COLO829 (cell line): ENCODE measurements around the gene CTSD.

Experiments used
- DNase-seq: peaks from one replicate; pipeline ENCODE4 v3.0.0; 2012; ENCODE audit warnings: low spot score

Gene CTSD

DNA sequence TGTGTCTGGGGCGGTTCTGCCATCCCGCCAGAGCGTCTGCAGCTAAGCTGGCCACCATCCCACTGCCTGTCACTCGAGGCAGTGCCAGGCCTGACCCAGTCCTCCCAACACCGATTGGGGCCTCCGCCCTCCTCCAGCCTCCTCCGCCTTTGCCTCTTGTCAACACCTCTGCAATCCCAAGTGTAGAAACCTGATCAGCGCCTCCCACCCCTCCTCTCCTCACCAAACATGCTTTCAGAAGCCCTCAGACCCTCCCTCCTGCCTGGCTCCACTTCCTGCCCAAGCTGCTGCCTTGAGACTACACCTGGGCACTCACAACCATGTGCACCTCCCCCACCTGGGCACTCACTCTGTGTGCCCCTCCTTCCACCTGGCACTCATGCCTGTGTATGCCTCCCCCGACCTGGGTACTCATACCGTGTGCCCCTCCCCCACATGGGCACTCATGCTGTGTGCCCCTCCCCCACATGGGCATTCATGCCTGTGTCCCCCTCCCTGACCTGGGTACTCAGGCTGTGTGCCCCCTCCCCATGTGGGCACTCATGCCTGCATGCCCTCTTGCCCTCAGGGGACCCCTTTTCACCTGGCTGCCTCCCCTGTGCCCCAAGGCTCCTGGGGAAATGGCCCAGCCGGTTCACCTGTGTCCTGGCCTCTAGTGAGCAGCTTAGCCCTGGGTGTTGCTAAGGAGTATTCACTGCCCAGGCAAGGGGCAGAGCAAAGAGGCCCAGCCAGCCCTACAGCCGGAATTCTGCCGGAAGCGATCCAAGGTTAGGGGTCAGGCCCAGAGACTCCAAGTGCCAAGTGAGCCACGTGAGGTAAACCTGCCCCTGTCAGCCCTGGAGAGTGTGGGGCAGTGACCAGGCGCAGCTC, 7.8 kb downstream of the CTSD start:
- DNase-seq: no peak

DNA sequence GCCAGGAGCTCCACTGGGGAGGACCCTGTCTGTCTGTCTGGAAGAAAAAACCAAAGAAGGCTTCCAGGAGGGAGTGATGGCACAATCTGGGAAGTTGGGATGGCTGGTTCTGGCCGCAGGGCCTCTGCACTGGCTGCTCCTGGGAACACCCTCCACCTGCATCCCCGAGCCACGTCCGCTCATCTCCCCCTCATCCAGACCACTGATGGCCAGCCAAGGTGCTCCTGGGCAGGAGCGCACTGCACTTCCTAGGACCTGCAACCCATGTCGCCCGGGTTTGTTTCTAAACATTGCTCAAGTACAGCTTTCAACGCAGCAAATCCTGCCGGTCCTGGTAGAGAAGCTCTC, 8.4 kb downstream of the CTSD start:
- no peak for DNase-seq

DNA sequence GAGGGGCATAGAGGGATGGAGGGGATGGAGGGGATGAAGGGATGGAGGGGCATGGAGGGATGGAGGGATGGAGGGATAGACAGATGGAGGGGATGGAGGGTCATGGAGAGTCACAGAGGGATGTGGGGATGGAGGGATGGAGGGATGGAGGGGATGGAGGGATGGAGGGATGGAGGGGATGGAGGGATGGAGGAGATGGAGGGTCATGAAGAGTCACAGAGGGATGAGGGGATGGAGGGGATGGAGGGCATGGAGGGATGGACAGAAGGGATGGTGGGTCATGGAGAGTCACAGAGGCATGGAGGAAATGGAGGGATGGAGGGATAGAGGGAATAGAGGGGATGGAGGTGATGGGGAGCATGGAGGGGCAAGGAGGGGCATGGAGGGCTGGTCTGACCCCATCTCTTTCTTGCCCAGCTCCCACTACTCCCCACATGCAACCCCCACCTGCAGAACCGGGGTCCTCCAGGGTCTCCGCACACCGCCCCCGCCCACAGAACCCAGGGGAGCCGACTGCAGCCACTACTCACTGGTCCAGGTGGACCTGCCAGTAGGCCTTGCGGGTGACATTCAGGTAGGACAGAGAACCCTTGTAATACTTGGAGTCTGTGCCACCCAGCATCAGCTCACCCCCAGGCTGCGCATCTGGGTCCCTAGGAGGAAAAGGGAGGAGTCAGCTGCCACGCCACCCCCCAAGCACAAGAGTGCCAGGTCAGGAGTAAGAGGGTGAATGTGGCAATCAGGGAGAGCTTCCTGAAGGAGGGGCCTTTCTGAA, 9.2 kb downstream of the CTSD start:
- DNase-seq: no peak

DNA sequence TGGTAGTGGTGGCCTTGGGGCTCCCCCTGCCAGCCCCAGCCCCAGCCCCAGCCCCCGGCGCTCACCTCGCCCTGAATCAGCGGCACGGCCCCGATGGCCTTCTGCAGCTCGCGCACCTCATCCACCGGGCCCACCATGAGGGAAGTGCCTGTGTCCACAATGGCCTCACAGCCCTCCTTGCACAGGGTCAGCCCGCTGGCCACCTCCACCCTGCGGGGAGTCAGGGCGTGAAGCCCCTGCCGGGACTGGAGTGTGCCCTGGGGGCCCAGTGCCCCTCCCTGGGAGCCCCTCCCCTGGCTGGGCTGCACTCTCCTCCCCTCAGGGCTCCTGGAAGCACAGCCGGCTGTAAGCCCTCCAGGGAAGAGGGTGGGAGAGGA, 9.8 kb downstream of the CTSD start:
- no peak for DNase-seq

DNA sequence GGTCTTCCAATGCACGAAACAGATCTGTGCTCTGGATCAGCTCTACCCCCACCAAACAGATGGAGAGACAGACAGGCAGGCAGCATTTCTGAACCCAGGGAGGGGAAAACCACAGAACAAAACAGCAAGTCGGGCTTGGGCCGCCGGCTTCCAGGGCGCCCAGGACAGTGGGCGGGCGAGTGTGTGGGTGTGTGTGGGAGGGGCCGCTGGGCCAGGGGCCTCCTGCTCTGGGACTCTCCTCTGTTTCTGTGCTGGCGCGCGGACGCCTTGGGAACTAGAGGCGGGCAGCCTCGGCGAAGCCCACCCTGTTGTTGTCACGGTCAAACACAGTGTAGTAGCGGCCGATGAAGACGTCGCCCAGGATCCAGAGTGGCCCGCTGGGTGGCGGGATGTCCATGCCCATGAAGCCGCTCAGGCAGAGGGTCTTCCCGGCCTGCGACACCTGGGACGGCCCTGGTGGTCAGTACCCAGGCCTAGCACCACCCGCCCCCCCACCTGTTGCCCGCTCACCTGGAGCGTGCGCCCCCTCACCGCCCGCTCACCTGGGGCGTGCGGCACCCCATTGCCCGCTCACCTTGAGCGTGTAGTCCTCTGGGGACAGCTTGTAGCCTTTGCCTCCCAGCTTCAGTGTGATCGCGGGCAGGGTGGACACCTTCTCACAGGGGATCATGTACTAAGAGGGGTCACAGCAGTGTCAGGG, 10.3 kb downstream of the CTSD start:
- no peak for DNase-seq

DNA sequence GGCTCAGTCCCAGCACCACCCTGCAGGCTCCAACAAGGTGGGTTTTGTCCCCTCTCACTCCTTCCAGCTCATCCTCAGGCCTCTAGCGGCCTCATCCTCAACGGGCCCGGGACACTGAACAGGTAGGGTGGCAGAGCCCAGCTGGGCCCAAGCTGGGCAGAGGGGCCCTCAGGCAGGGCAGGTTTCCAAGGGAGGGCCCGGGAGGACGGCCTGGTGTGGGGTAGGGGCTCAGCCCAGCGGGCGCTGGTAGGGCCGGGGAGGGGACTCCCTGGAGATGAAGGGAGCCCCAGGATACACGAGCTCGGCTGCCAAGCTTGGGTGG, 10.9 kb downstream of the CTSD start:
- no peak for DNase-seq

DNA sequence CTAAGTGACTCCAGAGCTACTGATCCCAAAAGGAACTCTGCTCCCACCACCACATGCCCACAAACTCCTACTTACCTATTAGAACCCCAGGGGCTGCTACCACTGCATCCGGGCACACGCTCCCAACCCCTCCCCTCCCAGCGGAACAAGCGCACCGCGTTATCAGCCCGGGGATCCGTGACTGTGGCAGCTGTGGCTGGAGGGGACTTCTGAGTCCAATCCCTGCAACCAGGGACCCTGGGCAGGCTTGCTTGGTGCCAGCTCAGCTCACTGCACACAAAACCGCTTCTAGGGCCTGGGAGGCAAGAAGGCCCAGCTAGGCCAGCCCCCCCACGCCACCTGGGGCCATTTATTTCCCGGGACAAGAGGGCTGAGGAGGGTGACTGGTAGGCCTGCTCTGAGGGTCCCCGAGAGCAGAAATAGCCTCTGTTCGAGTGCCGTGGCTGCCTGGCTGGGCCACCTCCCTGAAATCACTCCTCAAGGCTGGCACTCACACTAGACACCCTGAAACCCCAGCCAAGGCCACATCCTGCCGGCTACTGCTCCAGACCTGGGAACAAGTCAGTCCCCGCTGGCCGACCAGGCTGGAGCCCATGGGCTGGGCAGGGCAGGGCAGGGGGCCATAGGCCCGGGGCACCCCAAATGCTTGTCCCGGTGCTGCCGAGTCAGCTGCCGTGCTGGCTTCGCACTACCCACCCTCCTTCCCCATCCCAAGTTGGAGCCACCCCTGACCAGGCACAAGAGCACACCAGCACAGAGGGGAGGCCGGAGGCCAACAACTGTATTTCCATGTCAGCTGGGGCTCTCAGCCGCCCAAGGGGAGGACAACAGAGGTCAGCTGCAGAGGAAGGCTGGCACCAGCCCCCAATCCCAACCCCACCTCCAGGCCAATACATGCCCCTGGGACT, 11.5 kb downstream of the CTSD start:
- no peak for DNase-seq

DNA sequence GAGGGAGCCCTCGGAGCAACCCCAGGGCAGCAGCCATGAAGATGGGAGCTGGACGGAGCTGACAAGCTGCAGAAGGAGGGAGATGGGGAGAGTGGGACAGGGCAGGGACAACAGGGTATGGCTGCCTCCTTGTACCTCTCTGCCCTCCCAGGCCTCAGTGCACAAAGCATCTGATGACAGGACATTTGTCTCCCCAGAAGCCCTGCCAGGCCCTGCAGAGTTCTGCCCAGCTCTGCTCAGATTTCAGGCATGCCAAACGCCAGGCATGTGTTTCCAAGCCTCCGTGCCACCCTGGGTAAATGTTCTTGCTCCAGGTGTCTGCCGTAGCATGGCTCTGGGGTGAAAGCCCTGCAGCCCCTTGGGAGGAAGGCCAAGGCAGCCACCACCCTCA, 12.2 kb downstream of the CTSD start:
- no peak for DNase-seq

DNA sequence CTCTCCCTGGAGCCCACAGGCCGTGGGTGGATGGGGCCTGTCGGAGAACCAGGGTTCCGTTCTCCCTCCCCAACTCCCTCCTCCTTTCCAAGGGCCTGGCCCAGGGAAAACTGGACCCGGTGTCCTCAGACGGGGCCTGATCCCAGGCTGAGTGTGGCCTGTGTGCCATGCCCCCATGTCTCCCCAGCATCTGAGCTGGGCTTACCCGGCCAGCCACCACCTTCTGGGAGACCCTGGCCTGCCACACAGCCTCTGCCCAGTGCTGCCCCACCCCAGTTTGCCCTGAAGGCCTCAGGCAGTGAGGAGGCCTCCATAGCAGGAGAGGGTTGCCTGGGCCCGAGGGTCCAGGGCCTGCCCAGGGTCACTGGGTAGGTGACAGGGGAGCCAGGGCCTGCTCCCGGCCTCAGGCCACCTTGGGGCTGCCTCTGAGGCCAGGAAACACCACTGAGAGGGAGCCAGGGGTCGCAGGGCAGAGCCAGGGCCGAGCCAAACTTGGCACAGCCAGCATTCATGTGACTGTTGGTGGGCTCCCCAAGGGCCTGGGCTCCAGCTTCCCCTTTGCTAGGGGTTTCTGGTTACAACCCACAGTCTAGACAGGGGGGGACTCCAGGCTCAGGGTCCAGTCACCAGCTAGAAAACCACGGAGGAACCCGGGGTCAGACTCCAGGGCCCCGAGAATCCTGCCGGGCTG, 12.7 kb downstream of the CTSD start:
- no peak for DNase-seq

DNA sequence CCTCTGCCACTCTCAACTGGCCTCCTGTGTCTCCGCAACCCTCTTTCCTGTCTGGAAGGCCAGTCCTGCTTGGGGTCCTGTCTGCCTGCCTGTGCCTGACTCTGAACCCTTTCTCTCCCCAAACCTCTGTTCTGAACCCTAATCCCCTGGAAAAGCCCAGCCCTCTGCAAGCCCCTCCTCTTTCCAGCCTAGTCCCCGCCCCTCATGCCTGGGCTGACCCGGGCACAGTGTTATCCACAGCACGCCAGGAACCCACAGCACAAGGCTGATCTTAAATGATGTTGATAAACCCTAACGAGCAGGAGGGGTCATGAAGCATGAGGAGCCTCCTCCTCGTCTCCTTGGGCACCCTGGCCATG, 13.3 kb downstream of the CTSD start, which contains the start of gene IFITM10:
TSS of gene IFITM10 (minus strand) at position 115 of the 359 bp plus-strand sequence. CDS start 153 bp downstream, outside the sequence.
- DNase-seq: no peak

DNA sequence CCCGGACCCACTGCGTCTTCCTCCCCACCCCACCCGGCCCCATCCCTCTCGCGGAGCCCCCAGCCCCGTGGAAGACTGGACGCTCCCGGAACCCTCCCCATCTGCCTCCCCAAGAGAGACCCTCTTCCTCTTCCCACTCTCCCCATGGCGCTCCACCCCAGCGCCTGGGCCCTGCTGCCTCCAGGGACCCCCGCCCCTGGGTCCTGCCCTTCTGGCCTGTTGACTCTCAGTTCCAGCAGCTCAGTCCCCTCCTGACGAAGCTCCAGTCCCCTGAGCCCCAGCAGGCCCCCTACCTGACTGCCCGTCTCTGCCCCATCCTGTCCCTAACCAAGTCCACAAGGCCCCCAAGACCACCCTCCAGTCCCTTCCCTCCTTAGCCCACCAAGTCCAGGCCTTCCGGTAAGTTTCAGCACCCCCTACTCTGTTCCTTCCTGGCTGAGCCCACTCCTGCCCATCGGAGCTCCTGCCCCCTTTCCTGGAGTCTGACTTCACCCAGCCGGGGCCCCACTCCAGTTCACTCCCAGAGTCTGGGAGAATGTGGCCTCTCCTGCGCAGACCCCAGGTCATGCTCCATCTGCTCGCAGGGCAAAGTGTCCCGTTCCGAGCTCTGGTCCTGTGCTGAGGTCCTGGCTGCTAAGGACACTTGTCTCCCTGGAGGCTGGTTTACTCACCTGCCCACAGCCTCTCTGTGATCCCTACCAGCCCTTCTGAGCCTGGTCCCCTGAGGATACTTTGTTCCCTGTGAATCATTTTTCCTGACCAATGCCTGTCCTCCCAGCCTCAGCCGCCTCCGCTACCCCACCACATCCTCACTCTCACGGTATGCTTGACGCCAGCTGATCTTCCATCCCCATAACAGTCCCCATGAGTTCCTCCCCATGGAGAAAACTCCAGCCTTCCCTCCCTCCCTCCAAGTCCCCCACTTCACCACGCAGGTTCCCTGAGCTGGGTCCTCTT, 14.1 kb downstream of the CTSD start:
- DNase-seq: peak; percentile 88

DNA sequence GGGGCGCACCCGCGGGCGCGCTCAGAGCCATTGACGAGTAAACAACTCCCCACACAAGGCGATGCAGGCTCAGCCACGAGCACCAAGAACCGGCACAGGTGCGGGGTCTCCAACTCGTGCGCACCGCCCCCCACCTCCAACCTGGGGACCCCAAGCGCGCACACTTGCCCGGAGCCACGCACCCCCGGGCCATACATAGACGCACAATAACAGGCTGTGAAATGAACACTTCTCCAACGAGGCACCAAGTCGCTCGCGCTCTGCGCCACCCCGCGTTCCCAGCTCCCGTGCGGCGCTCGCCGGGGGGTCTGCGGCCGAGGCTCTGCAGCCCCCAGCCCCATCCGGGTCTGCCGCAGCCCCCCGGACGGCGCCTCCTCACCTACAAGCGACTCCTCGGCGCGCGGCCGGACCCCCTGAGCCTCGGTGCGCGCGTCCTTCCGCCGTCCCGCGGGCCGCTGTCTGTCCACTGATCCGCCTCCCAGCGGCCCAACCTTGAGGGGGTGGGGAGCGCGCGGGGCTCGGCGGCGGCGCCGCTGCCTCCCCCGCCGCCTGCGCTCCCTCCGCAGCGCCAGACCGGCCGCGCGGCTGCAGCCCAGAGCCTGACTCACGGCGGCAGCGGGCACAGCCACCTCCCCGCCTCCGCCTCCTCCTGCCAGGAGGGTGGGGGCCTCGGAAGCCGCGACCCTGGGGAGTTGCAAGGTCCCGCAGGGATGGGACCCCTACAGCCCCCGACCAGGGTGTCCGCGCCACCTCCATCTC, 14.9 kb downstream of the CTSD start:
- DNase-seq: no peak

DNA sequence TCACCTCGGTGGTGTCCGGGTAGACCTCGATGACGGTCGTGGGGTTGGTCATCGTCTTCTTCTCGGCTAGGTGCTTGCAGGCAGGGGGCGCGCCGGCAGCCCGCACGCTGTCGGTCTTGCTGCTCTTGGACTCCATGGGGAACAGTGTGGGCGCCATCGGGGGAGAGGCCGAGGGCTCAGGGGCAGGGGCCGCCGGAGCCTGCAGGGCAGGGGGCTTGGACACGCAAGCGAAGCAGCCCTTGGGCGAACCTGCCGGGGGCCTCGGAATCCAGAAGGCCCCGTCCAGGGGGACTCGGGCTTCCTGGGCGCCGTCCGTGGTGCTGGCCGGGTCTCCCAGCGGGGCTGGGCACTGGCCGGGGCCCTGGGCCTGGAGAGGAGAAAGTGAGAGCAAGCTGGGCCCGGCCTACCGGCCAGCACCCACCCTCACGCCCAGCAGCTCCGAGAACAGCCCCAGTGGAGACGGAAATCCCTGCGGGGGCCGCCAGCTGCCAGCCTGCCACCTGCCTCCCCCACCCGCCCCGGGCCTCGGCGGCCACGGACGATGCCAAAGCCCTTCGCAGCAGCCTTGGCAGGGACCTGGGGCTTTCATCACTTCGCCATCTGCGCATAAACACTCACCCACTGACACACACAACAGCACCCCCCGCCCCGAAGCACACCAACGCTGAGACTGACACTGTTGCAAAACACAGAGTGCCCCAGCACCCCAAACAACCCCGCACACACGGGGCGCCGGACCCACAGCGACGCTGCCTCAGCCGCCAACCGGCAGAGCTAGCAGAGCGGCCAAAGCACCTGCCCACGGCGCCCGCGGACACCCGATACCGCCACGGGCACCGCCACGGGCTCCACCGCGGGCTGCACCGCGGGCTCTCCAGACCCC, 15.7 kb downstream of the CTSD start:
- DNase-seq: no peak

DNA sequence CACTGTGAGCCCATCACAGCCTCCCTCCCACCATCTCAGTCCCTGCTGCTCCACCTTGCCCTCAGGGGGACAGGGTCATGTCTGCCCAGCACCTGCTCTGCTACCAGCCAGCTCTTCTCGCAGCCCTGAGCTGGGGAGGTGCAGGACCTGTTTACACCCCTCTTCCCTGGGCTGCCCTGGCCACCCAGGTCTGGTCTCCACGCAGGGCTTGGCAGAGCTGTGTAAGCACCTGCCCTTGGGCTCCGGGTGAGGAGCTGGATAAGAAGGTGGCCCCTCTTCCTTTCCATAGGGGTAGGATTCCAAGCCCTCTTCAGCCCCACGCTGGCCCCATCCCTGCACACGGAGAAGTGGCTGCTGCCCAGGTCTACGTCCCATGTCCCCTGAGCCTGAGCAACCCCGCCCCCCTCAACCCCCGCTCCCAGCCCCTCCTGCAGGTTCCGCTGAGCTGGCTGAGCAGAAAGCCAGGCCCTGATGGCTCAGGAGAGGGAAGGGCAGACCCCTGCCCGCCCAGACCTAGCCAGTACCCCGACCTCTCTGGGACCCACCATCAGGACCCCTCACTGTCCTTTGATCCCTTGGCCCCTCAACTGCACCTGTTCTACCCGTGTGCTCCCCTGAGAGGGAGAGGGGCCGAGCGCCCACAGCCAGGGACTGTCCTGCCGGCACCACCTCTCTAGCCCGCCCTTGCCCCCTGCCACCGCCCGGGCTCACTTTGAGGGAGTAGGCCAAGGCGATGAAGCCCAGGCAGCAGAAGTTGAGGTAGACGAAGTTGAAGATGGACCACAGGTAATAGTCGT, 16.6 kb downstream of the CTSD start:
- no peak for DNase-seq

DNA sequence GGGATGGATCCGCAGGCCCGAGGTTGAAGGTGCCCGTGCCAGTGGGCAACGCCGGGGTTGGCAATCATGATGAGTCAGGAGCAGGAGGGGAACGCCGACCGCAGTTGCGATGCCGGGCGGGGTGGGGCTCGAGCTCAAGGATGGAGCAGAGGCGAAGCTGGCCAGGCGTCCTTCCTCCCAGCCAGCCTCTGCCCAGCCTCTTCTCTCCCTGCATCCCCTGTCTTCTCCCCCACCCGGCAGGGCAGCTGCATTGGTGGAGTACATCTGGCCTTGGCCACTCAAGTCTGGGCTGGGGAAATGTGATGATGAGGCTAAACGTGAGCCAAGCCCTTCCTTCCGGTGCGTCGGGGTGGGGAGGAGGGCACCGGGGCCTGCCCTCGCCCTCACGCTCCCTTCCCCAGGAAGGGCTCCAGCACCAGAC, 17.2 kb downstream of the CTSD start:
- DNase-seq: no peak

DNA sequence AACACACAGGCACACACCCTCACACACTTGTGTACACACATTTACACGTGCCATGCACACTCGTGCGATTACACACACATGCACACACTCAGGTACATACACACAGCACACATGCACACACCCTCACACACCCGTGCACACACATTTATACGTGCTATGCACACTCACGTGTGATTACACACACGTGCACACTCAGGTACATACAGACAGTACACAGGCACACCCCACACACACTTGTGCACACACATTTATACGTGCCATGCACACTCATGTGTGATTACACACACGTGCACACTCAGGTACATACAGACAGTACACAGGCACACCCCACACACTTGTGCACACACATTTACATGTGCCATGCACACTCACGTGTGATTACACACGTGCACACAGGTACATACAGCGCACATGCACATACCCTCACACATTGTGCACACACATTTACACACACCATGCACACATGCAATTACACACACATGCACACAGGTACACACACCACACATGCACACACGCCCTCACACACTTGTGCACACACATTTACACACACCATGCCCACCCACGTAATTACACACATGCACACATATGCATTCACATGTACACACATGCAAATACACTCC, 17.9 kb downstream of the CTSD start:
- DNase-seq: no peak
